UCSD-AML1 (cell line): ENCODE measurements around the gene PHF21B.

Experiments used
- DNase-seq: peaks from one replicate; lab custom pipeline; 2025; ENCODE audit not compliant: unreplicated experiment; lab: John Stamatoyannopoulos, UW

Gene PHF21B

GRCh38 chr22:44898236-44898635 is 111.6 kb downstream of the PHF21B start:
- no peak for DNase-seq

GRCh38 chr22:44895296-44896055 is 114.3 kb downstream of the PHF21B start:
- no peak for DNase-seq

GRCh38 chr22:44894782-44895181 is 115.0 kb downstream of the PHF21B start:
- DNase-seq = no peak

- DNase-seq = no peak
These were observed 115.5 kb downstream of the PHF21B start for GRCh38 chr22:44894321-44894720.

GRCh38 chr22:44893731-44894080 is 116.1 kb downstream of the PHF21B start:
- DNase-seq = no peak

- DNase-seq = no peak
These were observed 116.7 kb downstream of the PHF21B start for GRCh38 chr22:44892803-44893730.

GRCh38 chr22:44892243-44892642 is 117.6 kb downstream of the PHF21B start:
- DNase-seq = no peak

- no peak for DNase-seq
These were observed 118.0 kb downstream of the PHF21B start for GRCh38 chr22:44891791-44892190.

- no peak for DNase-seq
These were observed 118.5 kb downstream of the PHF21B start for GRCh38 chr22:44891293-44891747.

GRCh38 chr22:44890416-44891292 is 119.2 kb downstream of the PHF21B start:
- DNase-seq = no peak

- DNase-seq = no peak
These were observed 120.4 kb downstream of the PHF21B start for GRCh38 chr22:44889255-44889878.

GRCh38 chr22:44888491-44889254 is 121.1 kb downstream of the PHF21B start:
- DNase-seq = no peak

- DNase-seq = no peak
These were observed 121.9 kb downstream of the PHF21B start for GRCh38 chr22:44887941-44888366.

- no peak for DNase-seq
These were observed 123.9 kb downstream of the PHF21B start for GRCh38 chr22:44885806-44886360.

- no peak for DNase-seq
These were observed 124.6 kb downstream of the PHF21B start for GRCh38 chr22:44884968-44885805.

- no peak for DNase-seq
These were observed 125.2 kb downstream of the PHF21B start for GRCh38 chr22:44884562-44884961.

GRCh38 chr22:44883011-44883421 is 126.8 kb downstream of the PHF21B start:
- no peak for DNase-seq

- no peak for DNase-seq
These were observed 127.4 kb downstream of the PHF21B start for GRCh38 chr22:44882226-44882905.
